Peyer's patch (tissue), 4 donors: ENCODE results near the gene NOB1.

Source experiments
- POLR2A ChIP-seq, 2 donors: fragments of 450-650 bp; IDR thresholded peaks; one replicate each; pipeline ENCODE4 v1.5.1; 2017; ENCODE audit warnings: antibody characterized with exemption in 2 of 2, mild to moderate bottlenecking in 2 of 2, moderate library complexity in 2 of 2
- TF ChIP-seq, protein P1 (sequence below), 6 experiments: fragments of 450-650 bp in 4 of 6; fragments of 200-600 bp in 2 of 6; sonication (generic) in 1 of 6; IDR thresholded peaks; one replicate each; pipeline ENCODE4 v1.5.1; 2017 to 2019; ENCODE audit warnings: antibody characterized with exemption in 6 of 6, mild to moderate bottlenecking in 3 of 6, moderate library complexity in 1 of 6

DNA sequence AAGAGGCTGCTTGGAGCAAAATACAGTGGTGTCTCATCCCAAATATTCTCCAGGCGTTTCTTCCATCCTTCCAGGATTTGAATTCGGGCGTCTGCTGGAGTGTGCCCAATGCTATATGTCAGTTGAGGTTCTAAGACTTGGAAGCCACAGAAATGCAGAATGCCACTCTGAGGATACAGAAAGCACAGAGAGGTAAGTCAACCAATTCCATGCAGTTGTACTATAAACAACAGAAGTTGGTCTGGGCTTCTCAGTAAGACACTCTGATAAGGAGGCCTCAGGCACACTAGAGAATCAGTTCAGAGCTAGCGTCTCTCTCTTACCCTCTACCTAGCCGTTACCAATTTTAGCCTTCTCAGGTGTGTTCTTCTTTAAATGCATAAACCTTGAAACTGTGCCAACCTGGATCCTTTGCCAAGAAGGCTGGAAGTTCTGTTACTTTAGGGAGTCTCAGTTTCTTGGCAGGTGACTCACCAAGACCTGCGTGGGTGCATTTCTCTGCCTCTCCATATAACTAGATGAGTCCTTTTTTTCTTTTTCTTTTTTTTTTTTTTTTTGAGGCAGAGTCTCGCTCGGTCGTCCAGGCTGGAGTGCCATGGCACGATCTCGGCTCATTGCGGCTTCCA is 43.5 kb downstream of the NOB1 start:
- TF ChIP-seq, protein P1, sequence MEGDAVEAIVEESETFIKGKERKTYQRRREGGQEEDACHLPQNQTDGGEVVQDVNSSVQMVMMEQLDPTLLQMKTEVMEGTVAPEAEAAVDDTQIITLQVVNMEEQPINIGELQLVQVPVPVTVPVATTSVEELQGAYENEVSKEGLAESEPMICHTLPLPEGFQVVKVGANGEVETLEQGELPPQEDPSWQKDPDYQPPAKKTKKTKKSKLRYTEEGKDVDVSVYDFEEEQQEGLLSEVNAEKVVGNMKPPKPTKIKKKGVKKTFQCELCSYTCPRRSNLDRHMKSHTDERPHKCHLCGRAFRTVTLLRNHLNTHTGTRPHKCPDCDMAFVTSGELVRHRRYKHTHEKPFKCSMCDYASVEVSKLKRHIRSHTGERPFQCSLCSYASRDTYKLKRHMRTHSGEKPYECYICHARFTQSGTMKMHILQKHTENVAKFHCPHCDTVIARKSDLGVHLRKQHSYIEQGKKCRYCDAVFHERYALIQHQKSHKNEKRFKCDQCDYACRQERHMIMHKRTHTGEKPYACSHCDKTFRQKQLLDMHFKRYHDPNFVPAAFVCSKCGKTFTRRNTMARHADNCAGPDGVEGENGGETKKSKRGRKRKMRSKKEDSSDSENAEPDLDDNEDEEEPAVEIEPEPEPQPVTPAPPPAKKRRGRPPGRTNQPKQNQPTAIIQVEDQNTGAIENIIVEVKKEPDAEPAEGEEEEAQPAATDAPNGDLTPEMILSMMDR (IDR thresholded peaks at IDR 0.05): no peak
- TF ChIP-seq POLR2A (IDR thresholded peaks at IDR 0.05): no peak
